ENCODE data around the gene SLC2A9. TPM values are rescaled to one million over a fixed set of nuclear protein-coding genes. Genes with fewer than 3 reads are reported as not detected.

The SLC2A9 gene
- total and polyA plus RNA-seq, 2 of the 8 experiments (the other 6 are each of a cell fraction or from before 2014, with no cell fraction given) = 0.20 to 0.26 TPM

DNA sequence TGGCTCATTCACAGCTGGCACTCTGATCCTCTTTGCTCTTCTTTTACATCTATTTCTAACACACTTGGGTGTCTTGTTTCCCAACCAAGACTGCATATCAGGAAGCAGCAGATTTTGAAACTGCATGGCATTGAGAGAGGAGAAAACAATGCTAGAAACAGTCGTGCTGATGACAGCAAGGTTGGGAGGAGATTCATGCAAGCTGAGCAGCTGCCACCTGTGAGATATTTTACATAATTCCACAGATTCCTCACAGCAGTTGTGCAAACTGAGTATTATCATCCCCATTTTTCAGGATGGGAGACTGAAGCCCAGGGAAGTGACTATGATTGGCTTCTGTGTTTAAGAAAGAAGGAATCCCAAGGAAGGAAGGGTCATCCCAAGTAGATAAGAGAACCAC, 105.0 kb downstream of the SLC2A9 start:
- H3K9ac ChIP-seq (replicated peaks in 1 of 4; ENCODE audit: extremely low read depth in 1 of 4, low read depth in 3 of 4, low read length in 3 of 4) = no peak overlapping the region
- H3K79me2 ChIP-seq (ENCODE audit: control insufficient read depth in 1 of 2, insufficient read depth in 2 of 2, low read length in 2 of 2) = no peaks in the 10 kb centered on the region
- H3K36me3 ChIP-seq (ENCODE audit: control insufficient read depth in 2 of 4, insufficient read depth in 4 of 4, low read length in 3 of 4) = no peaks in the 10 kb centered on the region
- no peak overlapping the region for H4K91ac ChIP-seq (replicated peaks; ENCODE audit: insufficient read length, low read length)
- no peak overlapping the region for H2BK15ac ChIP-seq (ENCODE audit: low read length)
- no peak overlapping the region for H2BK120ac ChIP-seq (replicated peaks; ENCODE audit: low read depth, low read length)
- no peaks in the 10 kb centered on the region for H3K79me1 ChIP-seq (ENCODE audit: low read depth, low read length)
- H3K27me3 ChIP-seq (replicated peaks in 1 of 4; ENCODE audit: control insufficient read depth in 3 of 4, extremely low read depth in 1 of 4, insufficient read depth in 3 of 4, low read length in 3 of 4) = no peaks in the 10 kb centered on the region
- 67% methylated on average over 1 of the region's 1 CpG; no CpG with 5 or more reads in 1 of the 2 experiments for WGBS, 2 experiments (ENCODE audit: extremely low coverage in 1 of 2, insufficient coverage in 1 of 2, insufficient read length in 1 of 2, insufficient replicate concordance in 2 of 2, low coverage in 1 of 2, low lambda C conversion rate in 2 of 2, missing lambda C conversion rate in 1 of 2)
- H3K23me2 ChIP-seq (ENCODE audit: low read depth, low read length) = no peaks in the 10 kb centered on the region; the same call in 1 of the 2 replicates
- H2AK5ac ChIP-seq (ENCODE audit: low read depth, low read length) = no peak overlapping the region
- H2BK20ac ChIP-seq (ENCODE audit: low read length) = no peak overlapping the region
- FAIRE-seq (no peak), DNase-seq (ENCODE audit: low read depth in 1 of 2, low spot score in 2 of 2) (no peak)
- no peak overlapping the region for H3K27ac ChIP-seq (ENCODE audit: low read depth, low read length)
- POLR2A ChIA-PET (ENCODE audit: partially characterized antibody) = no interaction called here
- no peak overlapping the region for H4K8ac ChIP-seq (ENCODE audit: extremely low read depth, insufficient read depth, low read length)
- H3K4me2 ChIP-seq (ENCODE audit: insufficient read depth in 1 of 2, low read depth in 2 of 2, low read length in 2 of 2) = no peak overlapping the region
- H3K9me3 ChIP-seq (ENCODE audit: insufficient read depth in 2 of 2, low read depth in 1 of 2, low read length in 1 of 2) = no peaks in the 10 kb centered on the region
- H3K14ac ChIP-seq (ENCODE audit: insufficient read length) = no peak overlapping the region
- no peak overlapping the region for H3K56ac ChIP-seq (replicated peaks; ENCODE audit: insufficient read length, low read depth, low read length)
- no peak overlapping the region for H3K23ac ChIP-seq (ENCODE audit: insufficient read length)
- H2AFZ ChIP-seq (ENCODE audit: low read length) = no peak overlapping the region
- CTCF ChIA-PET (ENCODE audit: partially characterized antibody) = interaction anchor here (3.8 kb wide), 1 partner anchor 98 kb away, joined by 29 read pairs; no protein-coding TSS in a partner anchor
- H4K20me1 ChIP-seq (replicated peaks in 1 of 2; ENCODE audit: control insufficient read depth in 1 of 2, insufficient read depth in 2 of 2, low read length in 2 of 2) = no peaks in the 10 kb centered on the region
- H4K5ac ChIP-seq (ENCODE audit: insufficient read length, low read depth, low read length) = no peak overlapping the region
- H3K18ac ChIP-seq (ENCODE audit: extremely low read depth, low read length) = no peak overlapping the region
- H2BK12ac ChIP-seq (ENCODE audit: low read depth, low read length) = no peak overlapping the region
- H3K4ac ChIP-seq (replicated peaks; ENCODE audit: insufficient read length, low read depth, low read length) = no peak overlapping the region
- no peak overlapping the region for H3K4me3 ChIP-seq (ENCODE audit: extremely low read depth in 1 of 4, insufficient read depth in 2 of 4, low read depth in 3 of 4, low read length in 4 of 4)
- peaks cover 0 to 6% (median 4%) of the 10 kb centered on the region in 4 experiments; a peak in 3 of 7 replicates for H3K4me1 ChIP-seq (replicated peaks in 1 of 4; ENCODE audit: control insufficient read depth in 3 of 4, insufficient read depth in 4 of 4, low read length in 3 of 4)
- H2BK5ac ChIP-seq (ENCODE audit: low read depth, low read length) = no peak overlapping the region
- TF ChIP-seq SIRT6 (IDR thresholded peaks at IDR 0.05; ENCODE audit: low read length) (no peak), TAF1 (IDR thresholded peaks at IDR 0.05; ENCODE audit: low read depth, low read length) (no peak), BRCA1 (IDR thresholded peaks at IDR 0.05; ENCODE audit: low read depth, low read length) (no peak), CHD2 (IDR thresholded peaks at IDR 0.05; ENCODE audit: low read length) (no peak), POU5F1 (IDR thresholded peaks at IDR 0.05; ENCODE audit: low read depth, low read length) (no peak), CBX5 (IDR thresholded peaks at IDR 0.05; ENCODE audit: low read depth, low read length) (no peak), EP300 (IDR thresholded peaks at IDR 0.05; ENCODE audit: borderline replicate concordance in 1 of 2, low read depth in 2 of 2, low read length in 2 of 2) (no peak), TEAD4 (IDR thresholded peaks at IDR 0.05; ENCODE audit: low read depth, low read length) (no peak), SRF (IDR thresholded peaks at IDR 0.05; ENCODE audit: low read depth, low read length) (no peak), RXRA (IDR thresholded peaks at IDR 0.05; ENCODE audit: insufficient read depth, low read depth, low read length) (no peak), SIX5 (IDR thresholded peaks at IDR 0.05; ENCODE audit: low read depth, low read length) (no peak), SP2 (IDR thresholded peaks at IDR 0.05; ENCODE audit: low read length) (no peak), HDAC6 (IDR thresholded peaks at IDR 0.05; ENCODE audit: low read depth, low read length) (no peak), YY1 (IDR thresholded peaks at IDR 0.05; ENCODE audit: low read depth, low read length) (no peak), KDM1A (IDR thresholded peaks at IDR 0.05; ENCODE audit: borderline replicate concordance, low read length) (no peak), RAD21 (IDR thresholded peaks at IDR 0.05 in 1 of 2, conservative IDR thresholded peaks at IDR 0.05 in 1 of 2; ENCODE audit: low read depth in 2 of 2, low read length in 2 of 2) (no peak)
